GM18867 (cell line): ENCODE measurements around the gene ZBTB11.
"Not testable (repeated sequence)": the region's sequence is repeated elsewhere in the genome, so short reads cannot be mapped to it uniquely, and the experiment has no call there.

ENCODE experiments used
- ATAC-seq: cut with Tn5 transposase; IDR thresholded peaks from one replicate; pipeline ENCODE4 v1.9.1; 2021; ENCODE audit warnings: mild to moderate bottlenecking, moderate library complexity; ENCODE audit not compliant: unreplicated experiment

Gene ZBTB11

DNA sequence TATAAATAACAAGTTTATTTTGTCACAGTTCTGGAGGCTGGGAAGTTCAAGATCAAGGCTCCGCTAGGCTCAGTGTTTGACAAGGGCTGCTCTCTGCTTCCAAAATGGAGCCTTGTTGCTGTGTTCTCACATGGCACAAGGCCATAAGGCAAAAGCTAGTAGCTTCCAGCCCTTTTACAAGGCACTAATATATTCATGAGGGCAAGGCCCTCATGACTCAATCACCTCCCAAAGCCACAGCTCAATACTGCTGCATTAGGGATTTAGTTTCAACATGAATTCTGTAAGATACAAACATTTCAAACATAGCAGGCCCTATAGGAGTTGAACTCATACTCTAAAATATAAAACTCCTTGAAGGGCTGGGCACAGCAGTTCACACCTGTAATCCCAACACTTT, 30.2 kb downstream of the ZBTB11 start:
- no peak for ATAC-seq

DNA sequence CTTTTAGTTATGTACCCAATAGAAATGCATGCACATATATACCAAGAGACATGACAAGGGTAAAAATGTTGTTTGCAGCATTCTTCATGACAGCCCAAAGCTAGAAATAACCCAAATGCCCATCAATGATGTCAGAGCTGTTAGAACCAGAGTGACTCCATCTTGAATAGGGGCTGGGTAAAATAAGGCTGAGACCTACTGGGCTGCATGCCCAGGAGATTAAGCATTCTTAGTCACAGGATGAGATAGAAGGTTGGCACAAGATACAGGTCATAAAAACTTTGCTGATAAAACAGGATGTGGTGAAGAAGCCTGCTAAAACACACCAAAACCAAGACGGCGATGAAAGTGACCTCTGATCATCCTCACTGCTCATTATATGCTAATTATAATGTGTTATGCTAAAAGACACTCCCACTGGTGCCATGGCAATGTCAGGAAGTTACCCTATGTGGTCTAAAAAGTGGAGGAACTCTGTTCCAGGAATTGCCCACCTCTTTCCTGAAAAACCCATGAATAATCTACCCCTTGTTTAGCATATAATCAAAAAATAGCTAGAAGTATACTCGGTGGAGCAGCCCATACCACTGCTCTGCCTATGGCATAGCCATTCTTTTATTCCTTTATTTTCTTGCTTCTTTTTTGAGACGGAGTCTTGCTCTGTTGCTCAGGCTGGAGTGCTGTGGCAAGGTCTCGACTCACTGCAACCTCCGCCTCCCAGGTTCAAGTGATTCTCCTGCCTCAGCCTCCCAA, 32.9 kb downstream of the ZBTB11 start:
- no peak for ATAC-seq

DNA sequence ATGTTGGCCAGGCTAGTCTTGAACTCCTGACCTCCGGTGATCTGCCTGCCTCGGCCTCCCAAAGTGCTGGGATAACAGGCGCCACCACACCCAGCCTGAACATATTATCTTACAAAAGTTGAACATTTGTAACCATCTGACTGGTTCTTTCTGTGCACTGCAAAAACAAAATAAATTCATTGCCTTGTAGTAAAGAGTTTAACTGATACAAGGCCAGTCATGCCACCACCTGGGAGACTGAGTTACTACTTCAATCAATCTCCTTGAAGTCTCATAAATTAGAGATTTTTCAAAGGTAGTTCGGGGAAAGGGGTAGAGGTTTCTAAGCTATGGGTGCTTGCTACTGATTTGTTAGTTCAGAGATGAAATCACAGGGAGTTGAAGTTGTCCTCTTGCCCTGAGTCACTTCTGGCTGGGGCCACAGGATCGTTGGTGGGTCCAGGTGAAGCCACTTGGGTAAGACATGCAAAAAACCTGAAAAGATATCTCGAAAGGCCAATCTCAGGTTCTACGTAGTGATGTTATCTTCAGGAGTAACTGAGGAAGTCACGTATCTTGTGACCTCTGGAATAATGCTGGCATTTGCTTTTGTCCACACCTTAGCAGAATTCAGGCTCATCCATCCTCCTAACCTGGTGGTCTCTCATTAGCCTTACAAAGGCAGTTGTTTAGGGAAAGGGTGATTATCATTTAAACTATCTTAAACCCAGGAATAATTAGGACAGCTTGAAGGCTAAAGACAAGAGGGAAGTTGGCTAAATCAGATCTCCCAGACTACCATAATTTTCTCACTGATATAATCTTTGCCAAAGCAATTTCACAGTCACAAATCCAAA, 33.7 kb downstream of the ZBTB11 start:
- no peak for ATAC-seq

DNA sequence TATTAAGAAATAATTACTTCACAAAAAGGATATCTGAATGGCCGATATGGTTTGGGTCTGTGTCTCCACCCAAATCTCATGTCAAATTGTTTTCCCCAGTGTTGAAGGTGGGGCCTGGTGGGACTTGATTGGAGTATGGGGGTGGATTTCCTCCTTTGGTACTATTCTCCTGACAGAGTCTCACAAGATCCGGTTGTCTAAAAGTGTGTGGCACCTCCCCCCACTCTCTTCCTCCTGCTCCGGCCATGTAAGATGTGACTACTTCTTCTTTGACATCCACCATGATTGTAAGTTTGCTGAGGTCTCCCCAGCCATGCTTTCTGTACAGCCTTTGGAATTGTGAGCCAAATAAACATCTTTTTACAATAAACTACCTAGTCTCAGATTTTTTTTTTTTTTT, 34.5 kb downstream of the ZBTB11 start:
- ATAC-seq = no peak

DNA sequence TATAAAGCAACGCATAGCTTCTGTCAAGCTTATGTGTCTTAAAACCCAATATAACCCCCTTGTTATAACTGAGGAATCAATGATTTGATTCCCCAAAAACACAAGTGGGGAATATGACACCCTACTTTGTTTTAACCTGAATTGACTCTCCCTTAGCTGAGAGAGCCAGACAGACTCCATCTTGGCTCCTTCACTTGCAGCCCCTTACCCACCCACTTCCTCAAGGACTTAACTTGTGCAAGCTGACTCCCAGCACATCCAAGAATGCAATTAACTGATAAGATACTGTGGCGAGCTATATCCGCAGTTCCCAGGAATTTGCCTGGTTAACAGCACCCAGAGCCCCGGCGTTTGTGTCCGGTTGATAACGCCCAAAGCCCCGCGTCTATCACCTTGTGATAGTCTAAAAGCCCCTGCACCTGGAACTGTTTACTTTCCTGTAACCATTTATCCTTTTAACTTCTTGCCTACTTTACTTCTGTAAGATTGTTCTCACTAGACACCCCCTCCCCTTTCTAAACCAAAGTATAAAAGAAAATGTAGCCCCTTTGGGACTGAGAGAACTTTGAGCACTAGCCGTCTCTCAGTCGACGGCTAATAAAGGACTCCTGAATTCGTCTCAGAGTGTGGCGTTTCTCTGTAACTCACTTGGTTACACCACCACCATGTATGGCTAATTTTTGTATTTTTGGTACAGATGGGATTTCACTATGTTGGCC, 35.4 kb downstream of the ZBTB11 start:
- not testable (repeated sequence) for ATAC-seq

DNA sequence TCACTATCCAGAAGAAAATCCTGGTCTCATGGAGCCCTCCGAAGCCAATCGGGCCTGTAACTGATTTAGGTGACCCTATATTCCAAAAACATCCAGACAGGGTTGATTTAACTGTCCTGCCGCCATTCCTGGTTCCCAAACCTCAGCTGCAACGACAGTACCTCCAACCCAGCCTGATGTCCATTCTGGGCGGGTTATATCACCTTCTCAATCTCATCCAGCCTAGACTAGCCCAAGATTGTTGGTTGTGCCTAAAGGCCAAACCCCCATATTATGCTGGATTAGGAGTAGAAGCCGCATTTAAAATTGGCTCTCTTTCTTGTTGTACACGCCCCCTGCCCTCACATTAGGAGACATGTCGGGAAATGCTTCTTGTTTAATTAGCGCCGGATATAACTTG, 36.7 kb downstream of the ZBTB11 start:
- ATAC-seq = no peak

DNA sequence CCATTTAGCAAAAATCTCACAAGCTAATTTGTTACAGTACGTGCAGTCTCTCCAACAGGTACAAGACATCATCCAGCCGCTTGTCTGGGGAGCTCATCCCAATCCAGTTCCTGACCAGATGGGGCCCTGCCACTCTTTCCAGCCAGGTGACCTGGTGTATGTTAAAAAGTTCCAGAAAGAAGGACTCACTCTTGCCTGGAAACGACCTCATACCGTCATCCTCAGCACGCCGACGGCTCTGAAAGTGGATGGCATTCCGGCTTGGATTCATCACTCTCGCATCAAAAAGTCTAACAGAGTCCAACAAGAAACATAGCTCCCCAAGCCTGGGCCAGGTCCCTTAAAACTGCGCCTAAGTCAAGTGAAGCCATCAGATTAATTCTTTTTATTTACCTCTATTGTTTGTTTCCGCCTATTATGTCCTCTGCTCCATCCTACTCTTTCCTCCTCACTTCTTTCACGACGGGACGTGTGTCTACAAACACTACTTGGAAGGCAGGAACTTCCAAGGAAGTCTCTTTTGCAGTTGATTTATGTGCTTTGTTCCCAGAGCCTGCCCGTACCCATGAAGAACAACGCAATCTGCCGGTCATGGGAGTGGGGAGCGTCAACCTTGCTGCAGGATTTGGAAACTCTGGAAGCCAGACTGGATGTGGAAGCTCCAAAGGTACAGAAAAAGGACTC, 37.5 kb downstream of the ZBTB11 start:
- no peak for ATAC-seq

DNA sequence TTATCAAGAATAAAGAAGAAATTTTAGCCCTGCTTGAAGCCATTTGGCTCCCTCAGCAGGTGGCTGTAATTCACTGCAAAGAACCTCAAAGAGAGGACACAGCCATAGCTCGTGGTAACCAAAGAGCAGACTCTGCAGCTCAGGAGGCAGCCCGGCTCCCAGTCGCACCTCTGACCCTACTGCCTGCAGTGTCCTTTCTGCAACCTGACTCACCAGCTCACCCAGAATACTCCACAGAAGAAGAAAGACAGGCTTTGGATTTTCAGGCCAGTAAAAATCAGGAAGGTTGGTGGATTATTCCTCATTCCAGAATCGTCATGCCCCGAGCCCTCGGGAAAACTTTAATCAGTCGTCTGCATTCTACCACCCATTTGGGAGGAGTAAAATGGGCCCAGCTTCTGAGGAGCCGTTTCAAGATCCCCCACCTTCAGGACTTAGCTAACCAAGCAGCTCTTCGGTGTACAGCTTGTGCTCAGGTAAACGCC, 38.6 kb downstream of the ZBTB11 start:
- ATAC-seq = no peak

DNA sequence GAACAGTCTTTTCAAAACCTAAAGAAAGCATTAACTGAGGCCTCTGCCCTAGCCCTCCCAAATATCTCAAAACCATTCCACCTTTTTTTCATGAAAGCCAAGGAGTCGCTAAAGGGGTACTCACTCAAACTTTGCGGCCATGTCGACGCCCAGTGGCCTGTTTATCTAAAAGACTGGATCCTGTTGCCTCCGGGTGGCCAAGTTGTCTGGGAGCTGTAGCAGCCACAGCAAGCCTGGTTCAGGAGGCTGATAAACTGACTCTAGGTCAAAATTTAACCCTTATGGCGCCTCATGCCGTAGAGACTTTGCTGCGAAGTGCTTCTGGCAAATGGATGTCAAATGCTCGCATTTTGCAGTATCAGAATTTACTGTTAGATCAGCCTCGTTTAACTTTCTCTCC, 39.5 kb downstream of the ZBTB11 start:
- no peak for ATAC-seq

DNA sequence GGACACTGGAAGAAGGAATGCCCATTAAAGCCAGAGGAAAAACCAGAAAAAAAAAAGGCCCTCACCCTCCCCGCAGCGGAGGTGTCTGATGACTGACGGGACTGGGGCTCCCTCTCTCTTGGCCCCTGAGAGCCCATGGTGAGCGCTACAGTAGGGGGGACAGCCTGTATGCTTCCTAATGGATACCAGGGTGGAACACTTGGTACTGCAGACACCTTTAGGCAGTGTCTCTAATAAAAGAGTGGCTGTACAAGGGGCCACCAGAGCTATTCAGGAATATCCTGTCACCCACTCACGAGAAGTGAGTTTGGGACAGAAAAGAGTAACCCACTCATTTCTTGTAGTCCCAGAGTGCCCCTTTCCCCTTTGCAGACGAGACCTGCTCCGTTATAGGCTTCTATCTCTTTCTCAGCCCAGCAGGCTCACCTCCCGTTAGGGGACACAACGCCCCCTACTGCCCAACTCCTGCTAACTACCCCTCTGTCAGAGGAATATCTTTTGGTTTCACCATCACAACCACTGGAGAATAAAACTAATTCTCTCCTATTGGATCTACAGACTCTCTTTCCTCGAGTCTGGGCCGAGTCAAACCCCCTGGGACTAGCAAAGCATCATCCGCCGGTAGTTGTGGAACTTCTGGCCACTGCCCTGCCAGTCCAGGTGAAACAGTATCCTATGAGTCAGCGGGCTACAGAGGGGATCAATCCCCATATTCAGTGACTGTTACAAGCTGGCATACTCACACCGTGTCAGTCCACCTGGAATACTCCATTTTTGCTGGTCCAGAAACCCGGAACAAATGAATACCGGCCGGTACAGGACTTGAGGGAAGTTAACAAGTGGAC, 40.8 kb downstream of the ZBTB11 start:
- ATAC-seq = peak; percentile 96

DNA sequence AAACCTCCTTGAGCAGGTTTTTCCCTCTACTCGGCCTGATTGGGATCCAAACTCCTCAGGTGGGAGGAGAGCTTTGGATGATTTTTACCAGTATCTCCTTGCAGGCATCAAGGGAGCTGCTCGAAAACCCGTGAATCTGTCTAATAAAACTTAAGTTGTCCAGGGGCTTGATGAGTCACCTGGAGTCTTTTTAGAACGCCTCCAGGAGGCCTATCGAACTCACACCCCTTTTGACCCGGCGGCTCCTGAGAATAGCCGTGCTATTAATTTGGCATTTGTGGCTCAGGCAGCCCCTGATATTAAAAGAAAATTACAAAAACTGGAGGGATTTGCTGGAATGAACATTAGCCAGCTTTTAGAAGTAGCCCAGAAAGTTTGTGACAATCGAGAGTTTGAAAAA, 41.6 kb downstream of the ZBTB11 start:
- ATAC-seq = no peak

DNA sequence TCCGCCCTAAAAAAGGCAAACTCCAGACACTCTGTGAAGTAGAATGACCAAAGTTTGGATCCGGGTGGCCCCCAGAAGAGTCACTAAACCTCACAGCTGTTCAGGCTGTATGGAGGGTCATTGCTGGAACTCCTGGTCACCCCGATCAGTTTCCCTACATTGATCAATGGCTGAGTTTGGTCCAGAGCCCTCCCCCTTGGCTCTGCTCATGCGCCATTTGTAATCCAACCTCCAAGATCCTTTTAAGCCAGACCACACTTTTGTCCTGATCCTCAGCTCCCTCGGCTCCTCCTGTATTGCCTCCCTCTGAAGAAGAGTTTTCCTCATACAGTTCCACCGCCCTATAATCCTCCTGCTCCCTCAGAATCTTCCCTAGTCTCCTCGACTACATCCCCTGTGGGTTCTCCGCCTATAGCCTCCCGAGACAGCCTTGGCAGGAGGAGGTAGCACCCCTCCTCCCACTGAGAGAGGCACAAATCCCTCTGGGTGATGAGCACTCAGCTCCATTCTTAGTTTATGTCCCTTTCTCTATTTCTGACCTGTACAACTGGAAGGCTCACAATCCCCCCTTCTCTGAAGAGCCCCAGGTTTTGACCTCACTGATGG, 42.2 kb downstream of the ZBTB11 start:
- no peak for ATAC-seq

DNA sequence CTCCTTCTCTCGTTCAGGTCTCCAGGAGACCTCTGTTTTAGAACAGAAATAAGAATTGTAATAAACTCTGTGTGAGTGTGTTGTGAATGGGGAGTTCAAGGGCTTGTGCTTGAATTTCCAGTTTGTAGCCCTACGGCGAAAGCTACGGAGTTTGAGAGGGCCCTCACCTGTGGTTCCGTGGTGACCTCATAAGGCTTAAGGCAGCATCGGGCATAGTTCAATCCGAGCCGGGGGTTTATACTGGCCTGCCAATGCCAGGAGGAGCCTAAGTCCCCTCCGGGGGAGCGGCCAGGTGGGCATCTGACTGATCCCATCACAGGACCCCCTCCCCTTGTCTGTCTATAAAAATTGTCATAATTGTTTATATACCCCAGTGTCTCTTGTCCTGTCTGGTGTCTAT, 43.7 kb downstream of the ZBTB11 start:
- no peak for ATAC-seq

DNA sequence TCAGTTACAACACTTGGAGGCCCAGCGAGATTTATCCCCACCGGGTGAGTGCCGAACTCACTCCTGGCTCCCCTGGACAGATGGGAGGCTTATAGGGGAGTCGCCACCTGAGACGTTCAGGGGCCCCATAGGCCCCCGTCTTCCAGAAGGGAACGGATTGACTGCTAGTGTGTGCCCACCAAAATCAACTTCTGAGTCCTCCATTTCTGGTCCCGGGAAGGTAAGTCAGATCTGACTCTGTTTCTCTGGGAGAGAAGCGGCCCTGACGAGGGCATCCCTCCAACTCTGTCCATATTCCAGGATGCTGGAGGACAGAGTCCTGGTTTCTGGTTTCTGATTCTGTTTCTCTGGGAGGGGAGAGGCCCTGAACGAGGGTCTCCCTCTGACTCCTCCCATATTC, 44.3 kb downstream of the ZBTB11 start:
- ATAC-seq = no peak

DNA sequence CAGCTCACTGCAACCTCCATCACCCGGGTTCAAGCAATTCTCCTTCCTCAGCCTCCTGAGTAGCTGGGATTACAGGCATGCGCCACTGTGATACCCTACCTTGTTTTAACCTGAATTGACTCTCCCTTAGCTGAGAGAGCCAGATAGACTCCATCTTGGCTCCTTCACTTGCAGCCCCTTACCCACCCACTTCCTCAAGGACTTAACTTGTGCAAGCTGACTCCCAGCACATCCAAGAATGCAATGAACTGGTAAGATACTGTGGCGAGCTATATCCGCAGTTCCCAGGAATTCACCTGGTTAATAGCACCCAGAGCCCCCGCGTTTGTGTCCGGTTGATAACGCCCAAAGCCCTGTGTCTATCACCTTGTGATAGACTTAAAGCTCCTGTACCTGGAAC, 45.0 kb downstream of the ZBTB11 start:
- ATAC-seq = not testable (repeated sequence)

DNA sequence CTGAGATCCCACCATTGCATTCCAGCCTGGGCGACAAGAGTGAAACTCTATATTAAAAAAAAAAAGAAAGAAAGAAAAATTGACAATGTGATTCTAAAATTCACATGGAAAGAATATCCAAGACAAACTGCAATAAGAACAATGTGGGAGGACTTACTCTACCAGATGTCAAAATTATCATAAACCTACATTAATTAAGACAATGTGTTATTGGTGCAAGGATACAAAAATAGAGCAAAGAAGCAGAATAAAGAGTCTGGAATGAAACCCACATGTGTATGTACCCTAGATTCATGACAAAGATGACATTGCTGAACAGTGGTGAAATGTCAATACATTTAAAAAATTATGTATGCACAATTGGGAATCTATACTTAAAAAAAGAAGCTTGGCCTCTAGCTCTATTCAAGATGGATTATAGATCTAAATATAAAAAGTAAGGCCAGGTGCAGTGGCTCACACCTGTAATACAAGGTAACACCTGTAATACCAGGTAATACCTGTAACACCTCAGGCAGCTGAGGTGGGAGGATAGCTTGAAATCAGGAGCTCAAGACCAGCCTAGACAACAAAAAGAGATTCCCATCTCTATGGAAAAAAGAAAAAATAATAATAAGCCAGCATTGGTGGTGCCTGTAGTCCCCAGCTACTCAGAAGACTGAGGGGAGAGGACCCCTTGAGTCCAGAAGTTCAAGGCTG, 45.7 kb downstream of the ZBTB11 start:
- no peak for ATAC-seq

DNA sequence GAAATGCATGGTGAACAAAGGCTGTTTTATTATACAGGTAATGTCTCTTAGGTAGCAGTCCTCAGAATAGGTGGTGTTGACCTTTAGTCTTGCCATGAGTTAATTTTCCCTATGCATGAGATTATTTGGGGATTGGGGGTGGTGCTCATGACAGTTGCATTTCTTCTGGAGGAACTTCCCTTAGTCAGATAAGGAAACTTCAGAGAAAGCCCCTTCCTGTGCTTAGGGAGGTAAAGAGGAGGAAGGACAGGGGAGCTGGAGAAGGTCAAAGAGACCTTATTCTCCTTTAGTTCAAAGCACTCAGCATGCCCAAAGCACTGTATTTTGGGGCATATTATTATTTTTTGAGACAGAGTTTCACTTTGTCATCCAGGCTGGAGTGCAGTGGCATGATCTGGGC, 47.7 kb downstream of the ZBTB11 start:
- no peak for ATAC-seq

DNA sequence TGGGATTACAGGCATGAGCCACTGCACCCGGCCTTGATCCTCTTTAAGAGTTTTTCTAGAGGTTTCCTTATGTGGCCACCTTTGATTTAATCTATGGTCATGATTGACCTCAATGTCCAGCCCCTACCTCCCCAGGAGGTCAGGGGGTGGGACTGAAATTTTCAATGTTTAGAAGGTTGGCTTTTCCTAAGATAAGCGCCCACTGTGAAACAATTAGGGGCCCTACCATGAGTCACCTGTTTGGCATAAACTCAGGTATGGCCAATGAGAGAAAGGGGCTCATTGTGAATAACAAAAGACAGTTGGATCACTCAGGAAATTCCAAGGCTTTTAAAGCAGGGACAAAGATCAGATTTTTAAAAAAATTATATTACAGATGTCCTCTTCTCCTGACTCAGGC, 51.1 kb downstream of the ZBTB11 start:
- ATAC-seq = no peak

DNA sequence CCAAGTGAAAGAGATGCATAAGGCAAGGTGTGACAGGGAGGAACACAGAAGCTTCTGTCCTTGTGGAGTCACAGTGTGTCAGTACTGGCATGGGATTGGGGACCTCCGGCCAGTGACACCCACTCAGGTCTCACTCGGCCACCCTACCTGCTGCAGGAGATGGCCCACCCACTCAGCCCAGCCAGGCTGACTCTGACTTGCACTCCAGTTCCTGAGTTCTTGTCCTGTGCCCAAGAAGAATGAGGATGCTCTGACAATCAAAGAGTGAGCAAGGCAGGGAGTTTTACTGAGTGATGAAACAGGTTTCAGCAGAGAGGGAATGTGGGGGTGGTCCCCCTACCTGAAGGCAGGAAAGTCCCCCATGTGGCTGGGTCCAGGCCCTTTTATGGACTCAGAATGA, 52.1 kb downstream of the ZBTB11 start:
- no peak for ATAC-seq
